Measurements from ENCODE around the gene ARFGAP3.

ARFGAP3 gene

GRCh38 chr22:42856865-42857704 is at the start of gene ARFGAP3:
Gene ARFGAP3, minus strand, starts transcription at chr22:42857273. Its CDS starts 91 bp downstream, at chr22:42857182.
- peak; percentile 90 for DNase-seq (ENCODE audit: low read depth)

GRCh38 chr22:42905702-42906183 is 48.7 kb upstream of the ARFGAP3 start:
- DNase-seq (ENCODE audit: low read depth), result no peak

GRCh38 chr22:42905217-42905616 is 48.1 kb upstream of the ARFGAP3 start:
- DNase-seq (ENCODE audit: low read depth), result no peak

GRCh38 chr22:42904050-42904449 is 47.0 kb upstream of the ARFGAP3 start:
- DNase-seq (ENCODE audit: low read depth), result no peak

GRCh38 chr22:42902875-42903510 is 45.9 kb upstream of the ARFGAP3 start:
- no peak for DNase-seq (ENCODE audit: low read depth)

- no peak for DNase-seq (ENCODE audit: low read depth)
These were observed 44.9 kb upstream of the ARFGAP3 start for GRCh38 chr22:42901790-42902508.

GRCh38 chr22:42897960-42898359 is 40.9 kb upstream of the ARFGAP3 start:
- no peak for DNase-seq (ENCODE audit: low read depth)

GRCh38 chr22:42895541-42895981 is 38.5 kb upstream of the ARFGAP3 start:
- no peak for DNase-seq (ENCODE audit: low read depth)

GRCh38 chr22:42895087-42895486 is 38.0 kb upstream of the ARFGAP3 start:
- DNase-seq (ENCODE audit: low read depth), result no peak

GRCh38 chr22:42893371-42894150 is 36.5 kb upstream of the ARFGAP3 start:
- no peak for DNase-seq (ENCODE audit: low read depth)

GRCh38 chr22:42892571-42893316 is 35.7 kb upstream of the ARFGAP3 start:
- no peak for DNase-seq (ENCODE audit: low read depth)

- no peak for DNase-seq (ENCODE audit: low read depth)
These were observed 35.1 kb upstream of the ARFGAP3 start for GRCh38 chr22:42892156-42892555.

GRCh38 chr22:42891696-42892095 is 34.6 kb upstream of the ARFGAP3 start:
- DNase-seq (ENCODE audit: low read depth), result no peak

- DNase-seq (ENCODE audit: low read depth), result no peak
These were observed 33.9 kb upstream of the ARFGAP3 start for GRCh38 chr22:42891008-42891407.

GRCh38 chr22:42889304-42889703 is 32.2 kb upstream of the ARFGAP3 start:
- no peak for DNase-seq (ENCODE audit: low read depth)

GRCh38 chr22:42887523-42888507 is 30.7 kb upstream of the ARFGAP3 start:
- DNase-seq (ENCODE audit: low read depth), result no peak

GRCh38 chr22:42887120-42887519 is 30.0 kb upstream of the ARFGAP3 start:
- DNase-seq (ENCODE audit: low read depth), result no peak

GRCh38 chr22:42885446-42885845 is 28.4 kb upstream of the ARFGAP3 start:
- DNase-seq (ENCODE audit: low read depth), result no peak

- DNase-seq (ENCODE audit: low read depth), result no peak
These were observed 27.7 kb upstream of the ARFGAP3 start for GRCh38 chr22:42884616-42885375.

All from stimulated activated CD8-positive, alpha-beta memory T cell treated with anti-CD3 and anti-CD28 coated beads, Interleukin-12 subunit alpha, Interleukin-12 subunit beta, amount 100 ng/mL, for 1 hour (primary cell).